ENCODE results near the gene SLC39A11.

- TF ChIP-seq CTCF (IDR thresholded peaks at IDR 0.05) = no peak
- TF ChIP-seq POLR2A (IDR thresholded peaks at IDR 0.05) = no peak
Measured at GRCh38 chr17:72943826-72944689, 148.4 kb downstream of the SLC39A11 start.

All from body of pancreas (tissue), 4 donors.